Stimulated activated CD4-positive, alpha-beta T cell treated with anti-CD3 and anti-CD28 coated beads, Interleukin-15, amount 100 ng/mL, for 24 hours (primary cell): ENCODE data around the gene PEX5L.
"Not testable (repeated sequence)": the region's sequence is repeated elsewhere in the genome, so short reads cannot be mapped to it uniquely, and the experiment has no call there.

Experiments used
- DNase-seq: peaks from one replicate; pipeline ENCODE4 v3.0.0-alpha.2; 2020

The PEX5L gene

DNA sequence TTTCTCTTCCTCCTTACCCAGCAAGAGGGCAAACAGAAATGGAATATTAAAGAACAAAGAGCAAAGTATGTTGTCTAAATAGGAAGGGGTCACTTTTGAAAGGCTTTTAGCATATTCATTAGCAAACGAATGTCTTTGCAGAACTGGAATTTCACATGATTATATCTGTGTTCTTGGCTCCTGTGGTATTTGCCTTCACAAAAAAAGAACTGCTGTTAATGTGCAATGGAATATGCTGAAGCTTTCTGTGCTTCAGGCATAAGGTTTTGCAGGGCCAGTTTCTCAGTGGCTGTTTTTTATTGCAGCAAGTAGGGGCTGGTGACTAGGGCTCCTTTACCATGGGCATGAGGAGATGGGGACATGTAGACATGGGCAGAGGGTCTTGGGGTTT, 210.5 kb downstream of the PEX5L start:
- no peak for DNase-seq

- DNase-seq, result no peak
Observed at GRCh38 chr3:179825527-179826246, 211.1 kb downstream of the PEX5L start.

DNA sequence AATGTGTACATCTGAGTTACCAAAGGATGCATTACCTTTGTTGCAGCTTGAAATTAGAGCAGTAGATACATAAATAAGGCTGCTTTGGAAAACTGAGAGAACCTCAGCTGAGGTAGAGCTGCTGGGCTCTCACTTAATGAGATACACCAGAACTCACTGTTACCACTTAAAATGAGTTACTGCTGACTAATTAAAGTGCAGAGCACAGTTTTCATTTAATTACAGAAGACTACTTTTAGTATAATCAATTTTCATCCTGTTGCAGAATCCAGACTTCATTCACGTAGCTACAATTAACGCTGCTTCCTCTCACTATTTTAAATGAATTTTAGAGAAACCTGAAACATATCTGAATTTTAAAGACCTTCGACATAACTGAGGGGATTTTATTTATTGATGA, 214.4 kb downstream of the PEX5L start:
- DNase-seq, result no peak

DNA sequence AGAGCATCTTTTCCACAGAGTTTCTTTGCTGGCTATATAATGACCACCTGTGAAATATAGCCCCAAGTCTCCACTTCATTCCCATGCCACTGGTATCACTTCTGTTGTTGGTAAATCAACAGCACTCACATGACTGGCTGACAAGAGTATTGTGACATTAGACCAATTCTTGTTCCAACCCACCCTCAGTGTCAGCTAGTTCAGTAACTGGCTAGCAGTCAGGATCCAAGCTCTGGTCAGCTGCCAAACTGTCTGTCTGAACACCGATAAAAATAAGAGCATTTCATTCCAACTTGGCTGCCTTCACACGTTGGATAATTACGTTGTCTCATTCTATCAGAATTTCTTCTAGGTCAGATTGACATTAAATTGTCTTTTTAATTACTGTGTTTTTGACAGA, 217.4 kb downstream of the PEX5L start:
- no peak for DNase-seq

DNA sequence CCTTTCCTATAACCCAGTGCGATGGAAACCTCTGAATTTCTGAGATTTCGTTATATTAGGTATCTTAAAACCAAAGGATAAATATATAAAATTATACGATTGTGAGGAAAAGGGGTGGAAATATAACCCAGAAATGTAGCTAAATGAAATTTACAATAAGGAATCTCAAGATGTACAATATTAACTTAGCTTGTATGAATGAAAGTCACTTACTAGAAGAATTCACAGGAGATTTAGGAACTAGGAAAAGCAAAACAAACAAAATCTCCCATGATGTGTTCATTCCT, 224.7 kb downstream of the PEX5L start:
- no peak for DNase-seq

GRCh38 chr3:179811321-179812095, 225.2 kb downstream of the PEX5L start:
- DNase-seq, result peak; percentile 5

- DNase-seq, result no peak
Observed at GRCh38 chr3:179809639-179810038, 227.1 kb downstream of the PEX5L start.

DNA sequence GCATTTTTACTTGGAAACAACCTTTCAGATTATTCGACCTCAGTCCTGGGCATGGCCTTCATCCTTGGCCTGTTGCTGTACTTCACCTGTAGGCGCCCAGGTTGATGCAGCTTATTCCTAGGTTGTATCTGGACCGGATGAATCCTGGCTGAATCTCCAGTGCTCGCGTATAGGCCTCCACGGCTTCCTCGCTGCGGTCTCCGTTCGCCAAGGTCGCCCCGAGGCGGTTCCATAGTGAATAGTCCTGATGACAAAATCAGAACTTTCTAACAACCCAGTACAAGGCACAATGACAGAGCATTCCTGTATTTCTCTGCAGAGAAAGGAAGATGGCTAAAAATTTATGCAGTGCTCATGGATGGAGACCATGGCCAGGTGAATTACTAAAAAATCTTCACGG, 229.1 kb downstream of the PEX5L start:
- no peak for DNase-seq

DNA sequence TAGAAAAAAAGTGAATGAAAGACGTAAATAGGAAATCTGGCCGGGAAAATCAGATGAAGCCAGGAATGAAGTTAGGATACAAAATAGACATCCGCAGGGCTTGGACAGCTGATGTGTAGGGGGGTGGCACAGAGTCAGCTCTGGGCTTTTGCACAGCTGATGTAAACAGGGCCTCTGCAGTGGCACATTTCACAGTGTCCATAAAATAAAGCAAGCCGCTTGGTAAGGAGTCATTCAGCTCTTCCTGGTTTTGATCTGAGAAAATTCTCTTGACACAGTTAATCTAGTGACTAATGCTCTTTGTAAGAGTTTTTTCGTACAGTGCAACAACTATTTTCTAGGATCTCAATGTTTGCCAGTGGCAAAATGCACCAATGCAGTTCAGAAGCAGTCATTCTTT, 230.6 kb downstream of the PEX5L start:
- no peak for DNase-seq

DNA sequence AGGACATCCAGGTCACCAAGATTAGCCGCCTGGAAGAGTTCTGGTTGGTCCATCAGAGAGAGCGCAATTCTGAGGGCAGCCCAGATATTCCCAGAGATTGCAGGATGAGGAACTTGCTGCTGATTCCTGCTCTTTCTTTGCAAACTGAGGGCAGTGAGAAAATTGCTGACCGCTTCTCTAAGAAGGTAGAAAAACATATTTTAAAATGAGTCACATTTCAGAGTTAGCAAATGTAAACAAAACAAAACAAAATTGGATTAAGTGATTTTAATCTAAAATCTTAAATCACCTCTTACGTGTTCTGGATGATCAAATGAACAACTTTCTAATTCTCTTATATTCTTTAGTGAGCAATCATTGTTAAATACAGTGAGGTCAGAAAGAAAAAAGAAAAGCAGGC, 234.9 kb downstream of the PEX5L start:
- no peak for DNase-seq

GRCh38 chr3:179801263-179801662, 235.5 kb downstream of the PEX5L start:
- DNase-seq, result no peak

GRCh38 chr3:179797192-179797591, 239.5 kb downstream of the PEX5L start:
- DNase-seq, result no peak

DNA sequence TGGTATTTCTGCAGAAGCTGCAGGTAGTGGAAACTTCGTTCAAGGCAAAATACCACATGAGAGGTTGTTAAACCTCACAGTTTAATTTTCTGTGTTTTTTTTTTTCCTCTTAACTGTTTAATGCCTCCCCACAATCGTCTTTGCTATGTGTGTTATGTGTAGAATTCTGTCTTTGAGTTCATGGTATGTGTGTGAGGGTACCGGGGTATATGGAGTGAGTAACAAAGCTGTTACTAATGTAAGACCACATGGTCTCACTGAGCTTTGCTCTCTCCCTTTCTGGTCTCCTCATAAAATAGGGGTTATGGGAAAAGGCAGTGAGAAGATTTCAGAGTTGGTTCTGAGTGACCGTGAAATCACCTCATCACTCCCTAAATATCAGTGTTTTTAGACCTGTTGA, 240.3 kb downstream of the PEX5L start:
- no peak for DNase-seq

DNA sequence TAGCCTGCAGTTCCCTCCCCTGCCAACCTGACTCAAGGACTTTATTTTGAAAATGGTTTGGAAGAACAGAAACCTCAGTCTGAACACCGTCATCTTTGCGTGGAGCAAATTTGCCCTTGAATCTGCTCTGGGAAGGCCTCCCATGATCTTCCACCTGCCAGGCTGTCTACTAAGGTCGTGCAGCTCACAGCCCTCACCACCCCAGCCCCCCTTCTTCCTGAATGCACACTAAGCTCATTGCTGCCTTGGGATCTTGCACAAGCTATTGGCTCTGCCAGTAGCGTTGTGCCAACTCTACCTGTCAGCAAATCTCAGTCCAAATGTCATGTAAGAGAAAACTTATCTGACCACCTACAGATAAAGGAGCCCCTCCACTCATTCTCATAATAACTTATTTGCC, 242.4 kb downstream of the PEX5L start:
- DNase-seq, result no peak

- no peak for DNase-seq
Observed at GRCh38 chr3:179791793-179792192, 244.9 kb downstream of the PEX5L start.

DNA sequence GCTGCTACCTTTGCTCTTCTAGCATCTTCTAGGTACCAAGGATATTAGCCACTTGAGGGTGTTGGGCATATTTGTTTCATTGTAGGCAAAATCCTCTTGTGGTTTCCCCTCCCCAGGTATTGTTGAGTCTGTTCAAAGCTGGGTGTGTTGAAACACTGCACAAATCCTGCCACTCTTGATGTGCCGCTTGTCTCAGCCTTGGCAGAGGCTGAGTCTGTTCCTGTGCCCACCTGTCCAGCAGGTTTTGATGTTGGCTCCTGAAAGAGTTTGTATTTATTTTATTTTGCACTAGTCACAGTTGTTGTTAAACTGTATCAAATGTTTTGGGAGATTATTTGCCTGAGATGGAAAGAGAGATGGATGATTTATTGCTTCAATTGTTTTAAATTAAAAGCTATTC, 247.7 kb downstream of the PEX5L start:
- no peak for DNase-seq

DNA sequence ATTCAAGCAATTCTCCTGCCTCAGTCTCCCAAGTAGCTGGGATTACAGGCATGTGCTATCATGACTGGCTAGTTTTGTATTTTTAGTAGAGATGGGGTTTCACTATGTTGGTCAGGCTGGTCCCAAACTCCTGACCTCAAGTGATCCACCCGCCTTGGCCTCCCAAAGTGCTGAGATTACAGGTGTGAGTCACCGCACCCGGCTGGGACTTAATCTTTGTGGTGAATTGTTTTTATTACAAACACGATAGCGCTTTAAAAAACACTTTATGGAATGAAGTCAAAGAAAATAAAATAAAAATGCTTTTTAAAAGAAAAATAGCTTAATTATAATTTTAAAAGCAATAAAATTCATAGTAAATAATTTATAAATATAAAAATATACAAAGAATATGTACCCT, 253.9 kb downstream of the PEX5L start:
- DNase-seq, result not testable (repeated sequence)

DNA sequence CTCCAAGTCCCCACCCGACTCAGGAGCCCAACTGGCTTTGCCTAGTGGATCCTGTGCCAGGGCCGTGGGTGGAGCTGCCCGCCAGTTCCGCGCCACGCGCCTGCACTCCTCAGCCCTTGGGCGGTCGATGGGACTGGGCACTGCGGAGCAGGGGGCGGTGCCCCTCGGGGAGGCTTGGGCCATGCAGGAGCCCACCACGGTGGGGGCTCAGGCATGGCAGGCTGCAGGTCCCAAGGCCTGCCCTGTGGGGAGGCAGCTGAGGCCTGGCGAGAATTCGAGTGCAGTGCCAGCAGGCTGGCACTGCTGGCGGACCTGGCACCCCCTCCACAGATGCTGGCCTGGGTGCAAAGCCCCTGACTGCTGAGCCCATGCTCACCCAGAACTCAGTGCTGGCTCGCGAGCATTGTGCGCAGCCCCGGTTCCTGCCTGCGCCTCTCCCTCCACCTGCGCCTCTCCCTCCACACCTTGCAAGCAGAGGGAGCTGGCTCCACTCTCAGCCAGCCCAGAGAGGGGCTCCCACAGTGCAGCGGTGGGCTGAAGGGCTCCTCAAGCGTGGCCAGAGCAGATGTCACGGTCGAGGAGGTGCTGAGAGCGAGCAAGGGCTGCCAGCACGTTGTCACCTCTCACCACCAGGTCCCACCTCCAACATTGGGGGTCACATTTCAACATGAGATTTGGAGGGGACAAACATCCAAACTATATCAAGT, 261.2 kb downstream of the PEX5L start:
- DNase-seq, result no peak

DNA sequence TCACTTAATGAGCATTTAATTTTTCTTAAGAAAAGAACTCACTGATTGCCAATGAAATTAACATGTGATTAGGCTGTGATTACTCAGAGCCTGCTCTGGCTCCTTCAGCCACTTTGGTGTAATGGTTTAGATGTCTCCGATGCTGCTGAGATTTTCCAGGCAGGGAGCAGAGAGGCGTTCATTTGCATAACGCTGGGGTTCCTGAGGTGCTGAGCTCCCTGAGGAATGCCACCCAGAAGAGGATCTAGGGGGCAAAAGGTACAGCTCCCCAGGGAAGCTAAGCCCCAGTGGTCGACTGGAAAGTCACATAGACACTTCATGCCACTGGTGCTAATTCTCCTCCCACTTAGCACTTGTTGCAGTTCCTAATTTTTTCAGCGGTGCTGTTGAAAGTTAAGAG, 264.4 kb downstream of the PEX5L start:
- DNase-seq, result no peak

DNA sequence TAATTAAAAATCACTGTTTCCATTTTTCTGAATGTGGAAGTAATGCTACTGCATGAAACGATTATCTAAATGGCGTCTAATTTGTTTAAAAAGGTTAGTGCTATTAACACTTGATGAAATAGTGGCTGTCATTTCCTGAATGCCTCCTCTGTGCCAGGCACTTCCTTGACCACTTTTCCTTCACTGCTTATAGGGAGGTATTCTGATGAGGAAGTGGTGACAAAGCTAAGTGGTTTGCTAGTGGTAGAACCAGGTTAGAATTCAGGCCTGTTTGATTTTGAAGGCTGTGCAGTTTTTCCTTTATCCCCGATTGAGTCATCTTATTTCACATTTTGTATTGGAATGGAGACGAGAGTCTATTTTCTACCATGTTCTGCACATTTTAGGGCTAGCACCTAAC, 264.9 kb downstream of the PEX5L start:
- no peak for DNase-seq

DNA sequence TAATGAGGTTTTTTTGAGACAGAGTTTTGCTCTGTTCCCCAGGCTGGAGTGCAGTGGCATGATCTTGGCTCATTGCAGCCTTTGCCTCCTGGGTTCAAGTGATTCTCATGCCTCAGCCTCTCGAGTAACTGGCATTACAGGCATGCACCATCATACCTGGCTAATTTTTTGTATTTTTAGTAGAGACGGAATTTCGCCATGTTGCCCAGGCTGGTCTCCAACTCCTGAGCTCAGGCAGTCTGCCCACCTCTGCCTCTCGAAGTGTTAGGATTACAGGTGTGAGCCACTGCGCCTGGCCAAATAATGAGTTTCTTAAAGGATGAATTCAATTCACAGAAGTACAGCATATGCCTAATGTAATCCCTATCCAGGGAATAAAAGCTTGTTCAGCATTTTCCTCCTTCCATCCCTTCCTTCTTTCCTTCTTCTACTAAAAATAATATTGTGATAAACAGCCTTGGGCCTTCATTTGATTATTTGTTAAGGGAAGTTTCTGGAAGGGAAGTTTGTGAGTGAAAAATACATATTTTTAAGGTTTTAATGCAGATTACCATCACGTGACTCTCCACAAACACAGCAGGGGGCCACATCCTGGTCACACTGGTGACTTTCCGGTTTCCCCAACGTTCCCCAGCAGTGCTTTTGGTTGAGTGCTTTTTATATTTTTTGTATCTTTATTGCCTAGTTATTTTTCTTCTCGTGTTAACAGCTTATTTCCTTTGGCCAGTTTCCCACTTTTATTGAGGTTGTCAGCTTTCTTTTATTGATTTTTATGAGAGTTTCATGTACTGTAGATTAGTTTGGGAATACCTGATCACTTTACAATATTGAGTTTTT, 267.1 kb downstream of the PEX5L start:
- no peak for DNase-seq

DNA sequence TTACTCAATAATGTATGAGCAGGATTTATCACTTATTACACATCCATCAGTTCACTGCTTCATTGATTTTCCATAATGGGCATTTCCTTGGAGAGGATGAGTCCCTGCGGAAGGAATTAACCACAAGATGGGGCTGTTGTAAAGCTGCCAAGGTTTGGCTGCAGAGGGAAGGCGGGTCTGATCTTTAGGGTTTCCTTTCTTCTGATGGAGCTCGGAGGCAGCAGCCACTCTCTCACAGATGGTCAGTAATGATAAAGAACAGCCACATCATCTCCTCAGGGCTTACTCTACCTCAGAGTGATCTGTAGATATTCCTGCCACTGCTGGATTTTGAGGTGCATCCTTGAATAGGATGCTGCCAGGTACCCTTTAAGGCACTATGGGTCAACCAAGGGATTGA, 268.7 kb downstream of the PEX5L start:
- no peak for DNase-seq

- DNase-seq, result no peak
Observed at GRCh38 chr3:179766416-179767133, 270.2 kb downstream of the PEX5L start.
